GM21360 (cell line): ENCODE measurements around the gene PRKG1.
"Not testable (repeated sequence)": the region's sequence is repeated elsewhere in the genome, so short reads cannot be mapped to it uniquely, and the experiment has no call there.

Experiments used
- ATAC-seq: cut with Tn5 transposase; IDR thresholded peaks from one replicate; pipeline ENCODE4 v1.9.1; 2021; ENCODE audit warnings: mild to moderate bottlenecking, moderate library complexity; ENCODE audit not compliant: unreplicated experiment

PRKG1 gene

GRCh38 chr10:52128056-52128683, 1053.9 kb downstream of the PRKG1 start:
- ATAC-seq = no peak

DNA sequence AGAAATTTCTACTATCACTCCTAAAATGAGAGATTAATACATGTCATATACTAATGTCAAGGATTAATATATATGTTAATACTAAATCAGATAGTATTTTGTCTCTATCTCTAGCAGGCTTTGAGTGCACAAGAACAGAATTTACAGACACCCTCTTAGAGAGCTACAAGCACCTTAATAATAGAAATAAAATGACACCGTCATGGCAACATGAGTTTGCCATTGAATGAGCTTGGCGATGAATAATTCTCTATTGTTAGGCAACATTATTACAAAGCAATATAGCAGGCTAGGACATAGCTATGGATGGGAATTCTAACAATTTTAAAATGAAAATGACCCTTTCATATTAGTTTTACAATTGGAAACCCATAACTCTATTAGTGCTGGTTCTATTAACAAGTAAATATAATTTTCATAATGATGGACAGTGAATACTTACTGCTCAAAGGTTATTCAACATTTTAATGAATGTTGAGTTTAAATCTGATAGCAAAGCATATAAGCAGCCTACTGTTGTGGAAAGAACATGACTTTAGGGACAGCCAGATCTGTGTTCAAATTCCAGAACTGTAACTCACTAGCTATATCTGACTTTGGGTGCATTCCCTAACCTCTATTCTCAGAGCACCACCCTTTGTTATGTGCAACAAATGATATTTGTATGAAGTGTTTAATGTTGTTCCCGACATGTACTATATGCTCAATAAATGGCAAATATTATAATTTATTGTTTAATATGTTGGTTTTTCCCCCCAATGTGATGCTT, 1055.3 kb downstream of the PRKG1 start:
- ATAC-seq = no peak

GRCh38 chr10:52135101-52135500, 1060.8 kb downstream of the PRKG1 start:
- no peak for ATAC-seq

GRCh38 chr10:52136921-52137320, 1062.6 kb downstream of the PRKG1 start:
- ATAC-seq = no peak

GRCh38 chr10:52143338-52143737, 1069.1 kb downstream of the PRKG1 start:
- ATAC-seq = no peak

DNA sequence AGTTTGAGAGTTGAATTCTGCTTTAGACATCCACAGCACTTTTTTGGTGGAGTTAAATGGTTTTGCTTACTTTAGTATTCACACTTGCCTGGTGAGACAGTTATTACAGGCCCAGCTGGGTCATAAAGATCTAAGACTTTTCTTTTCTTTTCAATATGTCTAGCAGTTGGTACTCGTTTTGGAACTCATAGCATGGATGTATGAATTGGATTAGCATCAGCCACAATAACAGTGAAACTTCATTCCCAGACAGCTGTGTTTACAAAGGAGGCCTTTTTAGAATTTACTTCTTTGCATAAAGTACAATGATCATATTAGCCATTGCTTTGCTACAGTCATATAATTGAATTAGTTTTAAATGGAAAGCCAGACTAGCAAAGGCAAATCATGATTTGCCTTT, 1071.3 kb downstream of the PRKG1 start:
- no peak for ATAC-seq

GRCh38 chr10:52146766-52147165, 1072.5 kb downstream of the PRKG1 start:
- ATAC-seq = no peak

GRCh38 chr10:52170776-52171175, 1096.5 kb downstream of the PRKG1 start:
- peak; percentile 63 for ATAC-seq

GRCh38 chr10:52172581-52172980, 1098.3 kb downstream of the PRKG1 start:
- no peak for ATAC-seq

- ATAC-seq = no peak
Observed at GRCh38 chr10:52185256-52185655, 1111.0 kb downstream of the PRKG1 start.

GRCh38 chr10:52187521-52188258, 1113.4 kb downstream of the PRKG1 start:
- ATAC-seq = no peak

- ATAC-seq = no peak
Observed at GRCh38 chr10:52191049-52191448, 1116.8 kb downstream of the PRKG1 start.

- no peak for ATAC-seq
Observed at GRCh38 chr10:52194191-52194590, 1119.9 kb downstream of the PRKG1 start.

DNA sequence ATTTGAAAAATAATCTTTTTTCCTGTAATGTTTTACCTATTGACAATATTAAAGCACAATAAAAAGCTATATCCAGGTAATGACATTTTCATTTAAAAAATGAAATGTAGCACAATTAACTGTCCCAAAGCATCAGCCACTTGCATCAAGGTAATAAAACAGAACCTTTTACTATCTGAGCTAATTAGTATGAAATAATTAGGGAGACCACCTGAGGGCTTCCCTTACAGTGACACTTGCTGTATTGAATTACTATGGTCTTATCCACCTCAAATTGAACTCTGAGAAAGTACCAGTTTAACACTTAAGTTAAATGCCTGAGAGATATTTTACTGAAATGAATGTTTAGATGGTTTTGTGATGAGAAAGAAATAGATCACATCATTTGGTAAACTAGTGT, 1120.4 kb downstream of the PRKG1 start:
- no peak for ATAC-seq

DNA sequence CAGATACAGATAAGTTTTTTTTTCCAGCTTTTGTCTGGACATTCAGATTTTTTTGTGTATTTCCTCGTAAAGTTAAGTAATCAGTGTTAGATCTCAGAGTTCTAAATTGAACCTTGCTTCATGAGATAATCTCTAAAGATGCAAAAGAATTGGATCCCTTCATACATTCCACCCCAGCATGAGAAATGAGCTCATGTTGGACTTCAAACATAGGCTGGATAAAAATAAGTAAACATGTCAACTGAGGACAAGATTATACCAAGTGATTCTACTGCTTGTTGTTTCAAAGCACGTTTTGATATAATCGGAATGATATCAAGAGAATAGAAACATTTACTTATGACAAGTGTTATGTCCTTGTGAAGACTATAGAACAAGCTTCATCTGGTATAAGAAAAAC, 1122.8 kb downstream of the PRKG1 start:
- ATAC-seq = no peak

- ATAC-seq = no peak
Observed at GRCh38 chr10:52198540-52198939, 1124.3 kb downstream of the PRKG1 start.

GRCh38 chr10:52204906-52205305, 1130.6 kb downstream of the PRKG1 start:
- not testable (repeated sequence) for ATAC-seq

DNA sequence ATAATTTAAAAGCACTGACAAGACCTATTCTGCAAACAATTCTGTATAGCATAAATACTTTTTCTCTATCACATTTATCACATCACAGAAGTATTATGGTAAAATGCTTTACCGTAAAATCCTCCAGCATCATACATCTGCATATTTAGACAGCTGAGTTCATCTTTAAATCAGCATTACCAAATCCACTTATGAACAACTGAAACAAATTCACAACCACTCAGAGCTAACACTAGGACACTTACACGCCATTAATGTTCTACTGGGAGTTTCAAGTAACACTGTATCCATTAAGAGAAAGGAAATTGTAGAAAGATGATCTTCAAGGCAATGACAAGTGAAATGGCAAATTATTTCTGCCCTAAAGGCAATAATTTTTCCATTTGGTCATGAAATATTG, 1134.1 kb downstream of the PRKG1 start:
- no peak for ATAC-seq

DNA sequence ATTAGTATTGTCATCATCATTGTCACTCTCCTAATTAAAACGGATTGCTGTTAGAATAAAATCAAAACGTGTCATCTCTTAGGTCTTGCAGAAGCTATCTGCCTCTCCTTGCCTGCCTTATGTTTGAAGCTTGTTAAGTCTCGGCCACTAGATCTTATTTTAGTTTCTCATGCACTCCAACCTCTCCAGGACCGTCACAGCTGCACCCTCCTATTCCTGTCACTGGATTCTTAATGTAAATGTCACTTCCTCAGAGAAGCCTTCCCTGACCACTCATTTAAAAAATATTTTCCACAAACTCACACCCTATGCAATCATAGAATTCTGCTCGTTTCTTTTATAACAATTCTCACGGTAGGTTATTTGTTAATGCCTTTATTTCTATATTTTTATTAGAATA, 1135.9 kb downstream of the PRKG1 start:
- no peak for ATAC-seq

- no peak for ATAC-seq
Observed at GRCh38 chr10:52212062-52212461, 1137.8 kb downstream of the PRKG1 start.

- no peak for ATAC-seq
Observed at GRCh38 chr10:52212802-52213201, 1138.5 kb downstream of the PRKG1 start.

DNA sequence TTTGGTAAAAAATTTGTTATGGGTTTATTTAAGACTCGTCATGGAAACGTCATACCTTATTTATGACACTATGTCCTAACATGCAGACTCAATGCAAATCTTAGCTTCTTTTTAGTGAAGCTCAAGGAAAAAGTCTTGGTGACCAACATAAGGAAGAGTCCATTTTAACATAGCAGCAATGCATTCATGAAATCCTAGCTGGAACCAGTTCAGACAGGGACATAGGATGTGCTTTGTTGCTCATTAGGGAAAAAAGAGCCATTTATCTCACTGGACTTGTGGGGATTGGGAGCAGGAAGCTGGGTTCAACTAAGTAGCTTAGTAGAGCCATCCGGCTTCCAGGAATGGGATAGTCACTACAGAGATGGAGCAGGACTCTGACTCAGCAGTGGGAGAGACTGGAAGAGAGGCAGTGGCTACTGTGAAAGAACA, 1139.0 kb downstream of the PRKG1 start:
- ATAC-seq = no peak
